ENCODE results near the gene GCGR.

Gene GCGR

GRCh38 chr17:81808778-81809555 is 5.0 kb downstream of the GCGR start:
- Mint-ChIP-seq H3K27ac (no peak overlapping the region), H3K27me3 (peaks cover 14% of the 10 kb centered on the region), H3K4me1 (ENCODE audit: low read depth) (no peaks in the 10 kb centered on the region), H3K4me3 (no peak overlapping the region), H3K36me3 (ENCODE audit: low read depth) (no peaks in the 10 kb centered on the region), H3K9me3 (no peaks in the 10 kb centered on the region)

DNA sequence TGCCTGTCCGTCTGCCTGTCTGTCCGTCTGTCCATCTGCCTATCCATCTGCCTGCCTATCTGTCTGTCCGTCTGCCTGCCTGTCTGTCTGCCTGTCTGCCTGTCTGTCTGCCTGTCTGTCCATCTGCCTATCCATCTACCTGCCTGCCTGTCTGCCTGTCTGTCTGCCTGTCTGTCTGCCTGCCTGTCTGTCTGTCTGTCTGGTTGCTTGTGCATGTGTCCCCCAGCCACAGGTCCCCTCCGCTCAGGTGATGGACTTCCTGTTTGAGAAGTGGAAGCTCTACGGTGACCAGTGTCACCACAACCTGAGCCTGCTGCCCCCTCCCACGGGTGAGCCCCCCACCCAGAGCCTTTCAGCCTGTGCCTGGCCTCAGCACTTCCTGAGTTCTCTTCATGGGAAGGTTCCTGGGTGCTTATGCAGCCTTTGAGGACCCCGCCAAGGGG is 5.6 kb downstream of the GCGR start:
- H3K9me3 Mint-ChIP-seq = no peaks in the 10 kb centered on the region
- no peaks in the 10 kb centered on the region for H3K36me3 Mint-ChIP-seq (ENCODE audit: low read depth)
- H3K27me3 Mint-ChIP-seq = peaks cover 14% of the 10 kb centered on the region
- H3K4me3 Mint-ChIP-seq = no peak overlapping the region
- no peak overlapping the region for H3K27ac Mint-ChIP-seq
- no peaks in the 10 kb centered on the region for H3K4me1 Mint-ChIP-seq (ENCODE audit: low read depth)

- no peak overlapping the region for H3K4me3 Mint-ChIP-seq
These were observed 6.5 kb downstream of the GCGR start for GRCh38 chr17:81810476-81810875.

DNA sequence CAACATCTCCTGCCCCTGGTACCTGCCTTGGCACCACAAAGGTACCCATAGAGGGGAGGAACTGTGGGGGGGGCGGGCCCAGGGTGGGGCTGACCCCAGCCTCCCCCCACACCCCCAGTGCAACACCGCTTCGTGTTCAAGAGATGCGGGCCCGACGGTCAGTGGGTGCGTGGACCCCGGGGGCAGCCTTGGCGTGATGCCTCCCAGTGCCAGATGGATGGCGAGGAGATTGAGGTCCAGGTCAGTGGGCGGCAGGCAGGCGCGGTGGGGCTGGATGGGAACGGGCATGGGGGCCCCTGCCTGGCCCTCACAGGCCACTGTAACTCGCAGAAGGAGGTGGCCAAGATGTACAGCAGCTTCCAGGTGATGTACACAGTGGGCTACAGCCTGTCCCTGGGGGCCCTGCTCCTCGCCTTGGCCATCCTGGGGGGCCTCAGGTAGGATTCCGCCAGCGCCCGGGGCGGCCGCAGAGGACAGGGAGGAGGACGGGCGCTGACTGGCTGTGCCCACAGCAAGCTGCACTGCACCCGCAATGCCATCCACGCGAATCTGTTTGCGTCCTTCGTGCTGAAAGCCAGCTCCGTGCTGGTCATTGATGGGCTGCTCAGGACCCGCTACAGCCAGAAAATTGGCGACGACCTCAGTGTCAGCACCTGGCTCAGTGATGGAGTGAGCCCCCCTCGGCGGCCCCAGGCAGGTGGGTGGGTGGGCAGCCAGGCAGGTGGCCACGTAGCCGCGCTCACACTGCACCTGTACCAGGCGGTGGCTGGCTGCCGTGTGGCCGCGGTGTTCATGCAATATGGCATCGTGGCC is 7.1 kb downstream of the GCGR start:
- Mint-ChIP-seq H3K9me3 (no peaks in the 10 kb centered on the region), H3K36me3 (ENCODE audit: low read depth) (no peaks in the 10 kb centered on the region), H3K4me3 (no peak overlapping the region), H3K4me1 (ENCODE audit: low read depth) (no peaks in the 10 kb centered on the region), H3K27me3 (peaks cover 11% of the 10 kb centered on the region), H3K27ac (no peak overlapping the region)

More at GRCh38 chr17:81810476-81810875, 6.5 kb downstream of the GCGR start:
- Mint-ChIP-seq H3K36me3 (ENCODE audit: low read depth) (no peaks in the 10 kb centered on the region), H3K27me3 (peaks cover 10% of the 10 kb centered on the region), H3K4me1 (ENCODE audit: low read depth) (no peaks in the 10 kb centered on the region), H3K9me3 (no peaks in the 10 kb centered on the region), H3K27ac (no peak overlapping the region)

DNA sequence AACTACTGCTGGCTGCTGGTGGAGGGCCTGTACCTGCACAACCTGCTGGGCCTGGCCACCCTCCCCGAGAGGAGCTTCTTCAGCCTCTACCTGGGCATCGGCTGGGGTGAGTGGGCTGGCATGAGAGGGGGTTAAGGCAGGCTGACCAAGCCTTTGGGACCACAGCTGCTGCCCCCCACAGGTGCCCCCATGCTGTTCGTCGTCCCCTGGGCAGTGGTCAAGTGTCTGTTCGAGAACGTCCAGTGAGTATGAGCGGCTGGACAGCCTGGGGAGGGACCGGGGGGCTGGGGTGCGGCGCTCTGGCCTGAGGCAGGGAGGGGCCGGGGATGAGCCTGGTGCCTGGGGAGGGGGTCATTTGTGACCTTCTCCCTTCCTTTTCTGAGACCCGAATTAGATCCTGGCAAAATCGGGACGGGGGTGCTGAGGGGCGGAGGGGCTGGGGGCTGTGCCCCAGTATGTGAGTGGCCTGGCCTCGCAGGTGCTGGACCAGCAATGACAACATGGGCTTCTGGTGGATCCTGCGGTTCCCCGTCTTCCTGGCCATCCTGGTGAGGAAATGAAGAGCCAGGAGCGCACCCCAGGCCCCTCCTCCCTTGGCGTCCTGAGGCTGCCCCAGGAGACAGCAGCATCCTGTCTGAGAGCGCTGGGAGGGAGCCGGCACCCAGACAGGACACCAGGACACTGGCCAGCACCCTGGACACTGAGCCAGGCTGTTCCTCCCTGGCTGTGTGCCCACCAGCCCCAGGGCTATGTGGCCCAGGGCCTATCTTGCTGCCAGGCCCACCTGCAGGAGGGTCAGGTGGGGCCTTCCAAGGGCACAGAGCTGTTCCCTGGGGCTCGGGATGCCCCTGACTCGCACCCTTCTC is 8.0 kb downstream of the GCGR start:
- H3K9me3 Mint-ChIP-seq = no peaks in the 10 kb centered on the region
- H3K27ac Mint-ChIP-seq = no peak overlapping the region
- peaks cover 13% of the 10 kb centered on the region for H3K27me3 Mint-ChIP-seq
- H3K4me3 Mint-ChIP-seq = no peak overlapping the region
- H3K36me3 Mint-ChIP-seq (ENCODE audit: low read depth) = no peaks in the 10 kb centered on the region
- H3K4me1 Mint-ChIP-seq (ENCODE audit: low read depth) = no peaks in the 10 kb centered on the region

- no peak overlapping the region for H3K27ac Mint-ChIP-seq
- no peaks in the 10 kb centered on the region for H3K9me3 Mint-ChIP-seq
- H3K27me3 Mint-ChIP-seq = peaks cover 17% of the 10 kb centered on the region
- no peaks in the 10 kb centered on the region for H3K36me3 Mint-ChIP-seq (ENCODE audit: low read depth)
- no peak overlapping the region for H3K4me3 Mint-ChIP-seq
- H3K4me1 Mint-ChIP-seq (ENCODE audit: low read depth) = no peaks in the 10 kb centered on the region
These were observed 8.8 kb downstream of the GCGR start for GRCh38 chr17:81812571-81813370.

GRCh38 chr17:81813371-81813684 is 9.4 kb downstream of the GCGR start:
- Mint-ChIP-seq H3K36me3 (ENCODE audit: low read depth) (no peaks in the 10 kb centered on the region), H3K27ac (no peak overlapping the region), H3K4me3 (no peak overlapping the region), H3K27me3 (peaks cover 17% of the 10 kb centered on the region), H3K9me3 (no peaks in the 10 kb centered on the region), H3K4me1 (ENCODE audit: low read depth) (no peaks in the 10 kb centered on the region)

- Mint-ChIP-seq H3K27me3 (peaks cover 15% of the 10 kb centered on the region), H3K27ac (no peak overlapping the region), H3K4me1 (ENCODE audit: low read depth) (no peaks in the 10 kb centered on the region), H3K36me3 (ENCODE audit: low read depth) (no peaks in the 10 kb centered on the region), H3K9me3 (no peaks in the 10 kb centered on the region), H3K4me3 (no peak overlapping the region)
These were observed 10.1 kb downstream of the GCGR start for GRCh38 chr17:81813861-81814683.

GRCh38 chr17:81814748-81815645 is 11.0 kb downstream of the GCGR start:
- no peak overlapping the region for H3K4me3 Mint-ChIP-seq
- no peaks in the 10 kb centered on the region for H3K9me3 Mint-ChIP-seq
- no peaks in the 10 kb centered on the region for H3K4me1 Mint-ChIP-seq (ENCODE audit: low read depth)
- H3K27ac Mint-ChIP-seq = no peak overlapping the region
- peaks cover 7% of the 10 kb centered on the region for H3K27me3 Mint-ChIP-seq
- no peaks in the 10 kb centered on the region for H3K36me3 Mint-ChIP-seq (ENCODE audit: low read depth)

GRCh38 chr17:81815646-81815986 is 11.7 kb downstream of the GCGR start:
- no peaks in the 10 kb centered on the region for H3K36me3 Mint-ChIP-seq (ENCODE audit: low read depth)
- peaks cover 7% of the 10 kb centered on the region for H3K27me3 Mint-ChIP-seq
- no peak overlapping the region for H3K27ac Mint-ChIP-seq
- no peaks in the 10 kb centered on the region for H3K9me3 Mint-ChIP-seq
- H3K4me1 Mint-ChIP-seq (ENCODE audit: low read depth) = no peaks in the 10 kb centered on the region
- H3K4me3 Mint-ChIP-seq = no peak overlapping the region

- Mint-ChIP-seq H3K27me3 (peaks cover 7% of the 10 kb centered on the region), H3K9me3 (no peaks in the 10 kb centered on the region), H3K36me3 (ENCODE audit: low read depth) (no peaks in the 10 kb centered on the region), H3K27ac (no peak overlapping the region), H3K4me3 (no peak overlapping the region), H3K4me1 (ENCODE audit: low read depth) (no peaks in the 10 kb centered on the region)
These were observed 13.8 kb downstream of the GCGR start for GRCh38 chr17:81817758-81818147.

GRCh38 chr17:81819708-81820107 is 15.8 kb downstream of the GCGR start:
- Mint-ChIP-seq H3K27ac (no peak overlapping the region), H3K9me3 (no peaks in the 10 kb centered on the region), H3K27me3 (peaks cover 7% of the 10 kb centered on the region), H3K4me1 (ENCODE audit: low read depth) (no peaks in the 10 kb centered on the region), H3K36me3 (ENCODE audit: low read depth) (no peaks in the 10 kb centered on the region), H3K4me3 (no peak overlapping the region)

DNA sequence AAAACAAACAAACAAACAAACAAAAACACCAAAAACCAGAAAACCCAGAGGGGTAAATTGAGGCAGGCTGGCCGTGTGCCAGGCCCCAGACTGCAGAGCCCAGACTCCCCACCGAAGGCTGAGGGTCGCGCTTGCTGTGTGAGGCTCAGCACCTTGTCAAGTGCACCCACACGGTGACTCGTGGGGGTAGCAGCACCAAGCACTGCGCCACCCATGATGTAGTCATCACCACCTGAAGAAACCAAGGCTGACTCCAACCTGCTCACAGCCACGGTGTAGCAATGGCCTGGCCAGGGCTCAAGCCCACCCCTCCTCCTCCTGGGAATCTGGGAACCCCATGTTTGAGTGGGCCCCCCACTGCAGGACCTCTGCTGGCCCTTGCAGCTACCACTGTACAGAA is 17.2 kb downstream of the GCGR start:
- H3K4me3 Mint-ChIP-seq = no peak overlapping the region
- H3K27ac Mint-ChIP-seq = no peak overlapping the region
- no peaks in the 10 kb centered on the region for H3K36me3 Mint-ChIP-seq (ENCODE audit: low read depth)
- peaks cover 5% of the 10 kb centered on the region for H3K27me3 Mint-ChIP-seq
- H3K4me1 Mint-ChIP-seq (ENCODE audit: low read depth) = no peaks in the 10 kb centered on the region
- no peaks in the 10 kb centered on the region for H3K9me3 Mint-ChIP-seq

Data from stimulated activated naive CD8-positive, alpha-beta T cell treated with anti-CD3 and anti-CD28 coated beads, Interleukin-15, Interleukin-2, amounts not matched to agents 100 ng/mL and 50 ng/mL, for 24 hours (primary cell).